ELR (cell line): ENCODE measurements around the gene PRKCA.

Experiments
- DNase-seq: peaks from one replicate; pipeline ENCODE4 v3.0.0-alpha.2; 2015; ENCODE audit warnings: low read depth

The PRKCA gene

GRCh38 chr17:66518677-66519076 lies 216.3 kb downstream of the PRKCA start:
- no peak for DNase-seq

- DNase-seq: no peak
Measured at GRCh38 chr17:66519154-66519553, 216.7 kb downstream of the PRKCA start.

- no peak for DNase-seq
Measured at GRCh38 chr17:66520999-66521398, 218.6 kb downstream of the PRKCA start.

GRCh38 chr17:66522591-66523272 lies 220.3 kb downstream of the PRKCA start:
- peak; percentile 68 for DNase-seq

- peak; percentile 34 for DNase-seq
Measured at GRCh38 chr17:66523378-66524200, 221.2 kb downstream of the PRKCA start.

- DNase-seq: no peak
Measured at GRCh38 chr17:66524877-66525276, 222.5 kb downstream of the PRKCA start.

GRCh38 chr17:66525338-66525737 lies 222.9 kb downstream of the PRKCA start:
- no peak for DNase-seq

- DNase-seq: no peak
Measured at GRCh38 chr17:66526827-66527226, 224.4 kb downstream of the PRKCA start.

- no peak for DNase-seq
Measured at GRCh38 chr17:66527335-66527734, 224.9 kb downstream of the PRKCA start.

GRCh38 chr17:66531851-66532295 lies 229.5 kb downstream of the PRKCA start:
- DNase-seq: peak; percentile 62

GRCh38 chr17:66533572-66533971 lies 231.2 kb downstream of the PRKCA start:
- no peak for DNase-seq

GRCh38 chr17:66533986-66534385 lies 231.6 kb downstream of the PRKCA start:
- DNase-seq: no peak

- no peak for DNase-seq
Measured at GRCh38 chr17:66535611-66536010, 233.2 kb downstream of the PRKCA start.

GRCh38 chr17:66537502-66537901 lies 235.1 kb downstream of the PRKCA start:
- no peak for DNase-seq

GRCh38 chr17:66538776-66539175 lies 236.4 kb downstream of the PRKCA start:
- no peak for DNase-seq

- peak; percentile 95 for DNase-seq
Measured at GRCh38 chr17:66540131-66540781, 237.8 kb downstream of the PRKCA start.

GRCh38 chr17:66541461-66542128 lies 239.2 kb downstream of the PRKCA start:
- DNase-seq: peak; percentile 95

- peak; percentile 86 for DNase-seq
Measured at GRCh38 chr17:66542129-66542966, 239.9 kb downstream of the PRKCA start.

GRCh38 chr17:66542967-66543520 lies 240.6 kb downstream of the PRKCA start:
- DNase-seq: peak; percentile 91

GRCh38 chr17:66543526-66543925 lies 241.1 kb downstream of the PRKCA start:
- DNase-seq: no peak

GRCh38 chr17:66545918-66546317 lies 243.5 kb downstream of the PRKCA start:
- no peak for DNase-seq
